Liver (tissue), 9 donors: Measurements from ENCODE around the gene ING5. TPM values are rescaled to one million over a fixed set of nuclear protein-coding genes. Genes with fewer than 3 reads are reported as not detected.

Experiments
- DNase-seq: peaks from one replicate; pipeline ENCODE4 v3.0.0-alpha.2; 2017; ENCODE audit warnings: low spot score
- H3K27ac ChIP-seq, 2 donors: one replicate each; pipeline ENCODE4 v1.7.0; 2013; ENCODE audit warnings: inconsistent platforms in 2 of 2, low read length in 2 of 2, control low read depth in 1 of 2, low read depth in 1 of 2, mild to moderate bottlenecking in 1 of 2
- H3K27me3 ChIP-seq, 4 donors: one replicate each; pipeline versions ENCODE4 v1.6.1 to v1.7.0; 2013; ENCODE audit warnings: low read length in 3 of 4, inconsistent platforms in 1 of 4, mild to moderate bottlenecking in 1 of 4, moderate library complexity in 1 of 4; ENCODE audit not compliant: control insufficient read depth in 4 of 4, insufficient read depth in 4 of 4
- H3K36me3 ChIP-seq, 4 donors: one replicate each; pipeline versions ENCODE4 v1.6.1 to v1.7.0; 2013; ENCODE audit warnings: low read length in 3 of 4, mild to moderate bottlenecking in 3 of 4, low read depth in 1 of 4, moderate library complexity in 1 of 4; ENCODE audit not compliant: control insufficient read depth in 4 of 4, insufficient read depth in 3 of 4
- H3K4me1 ChIP-seq, 4 donors: one replicate each; pipeline versions ENCODE4 v1.6.1 to v1.7.0; 2013; ENCODE audit warnings: low read length in 3 of 4, mild to moderate bottlenecking in 3 of 4, moderate library complexity in 1 of 4; ENCODE audit not compliant: control insufficient read depth in 4 of 4, insufficient read depth in 4 of 4
- H3K4me3 ChIP-seq, 3 donors: one replicate each; pipeline versions ENCODE4 v1.6.1 to v1.7.0; 2013; ENCODE audit warnings: low read length in 3 of 3, control low read depth in 1 of 3, low read depth in 1 of 3, mild to moderate bottlenecking in 1 of 3
- H3K9ac ChIP-seq, 2 donors: one replicate each; pipeline ENCODE4 v1.7.0; 2013; ENCODE audit warnings: low read length in 2 of 2, mild to moderate bottlenecking in 2 of 2, moderate library complexity in 2 of 2, control low read depth in 1 of 2, low read depth in 1 of 2
- H3K9me3 ChIP-seq, 4 donors: one replicate each; pipeline versions ENCODE4 v1.6.1 to v1.7.0; 2013; ENCODE audit warnings: low read length in 3 of 4; ENCODE audit not compliant: control insufficient read depth in 4 of 4
- CTCF ChIP-seq: fragments of 150-350 bp; IDR thresholded peaks from 2 replicates; pipeline ENCODE4 v1.5.1; 2017; ENCODE audit warnings: improper control_type of control experiment, low read depth, low read length; ENCODE audit not compliant: missing input control
- EGR1 ChIP-seq, 2 donors: IDR thresholded peaks; 2 replicates each; pipeline ENCODE4 v1.6.1; 2016 to 2018; ENCODE audit warnings: antibody characterized with exemption in 2 of 2, low read depth in 2 of 2
- FOXA1 ChIP-seq: IDR thresholded peaks from 2 replicates; pipeline ENCODE4 v1.6.1; 2016; ENCODE audit warnings: antibody characterized with exemption
- FOXA2 ChIP-seq: IDR thresholded peaks from 2 replicates; pipeline ENCODE4 v1.6.1; 2016; ENCODE audit warnings: antibody characterized with exemption
- GABPA ChIP-seq, 2 donors: IDR thresholded peaks in 1 of 2; conservative IDR thresholded peaks in 1 of 2; 2 replicates each; pipeline ENCODE4 v1.6.1; 2016; ENCODE audit warnings: antibody characterized with exemption in 2 of 2, mild to moderate bottlenecking in 1 of 2, moderate library complexity in 1 of 2
- HNF4A ChIP-seq, 2 donors: conservative IDR thresholded peaks; 2 replicates each; pipeline ENCODE4 v1.6.1; 2016; ENCODE audit warnings: antibody characterized with exemption in 2 of 2, mild to moderate bottlenecking in 2 of 2
- HNF4G ChIP-seq: IDR thresholded peaks from 2 replicates; pipeline ENCODE4 v1.6.1; 2016; ENCODE audit warnings: antibody characterized with exemption
- JUND ChIP-seq, 2 donors: IDR thresholded peaks; 2 replicates each; pipeline ENCODE4 v1.6.1; 2016; ENCODE audit warnings: antibody characterized with exemption in 2 of 2
- MAX ChIP-seq: IDR thresholded peaks from 2 replicates; pipeline ENCODE4 v1.6.1; 2016; ENCODE audit warnings: antibody characterized with exemption
- NR2F2 ChIP-seq: IDR thresholded peaks from 2 replicates; pipeline ENCODE4 v1.6.1; 2016; ENCODE audit warnings: antibody characterized with exemption
- RAD21 ChIP-seq, 2 donors: IDR thresholded peaks; 2 replicates each; pipeline ENCODE4 v1.6.1; 2016; ENCODE audit warnings: antibody characterized with exemption in 2 of 2, mild to moderate bottlenecking in 2 of 2
- REST ChIP-seq: IDR thresholded peaks from 2 replicates; pipeline ENCODE4 v1.6.1; 2016; ENCODE audit warnings: antibody characterized with exemption, mild to moderate bottlenecking
- RXRA ChIP-seq, 2 donors: IDR thresholded peaks; 2 replicates each; pipeline ENCODE4 v1.6.1; 2017 to 2018; ENCODE audit warnings: antibody characterized with exemption in 2 of 2, mild to moderate bottlenecking in 1 of 2
- SP1 ChIP-seq: IDR thresholded peaks from 2 replicates; pipeline ENCODE4 v1.6.1; 2018; ENCODE audit warnings: antibody characterized with exemption, mild to moderate bottlenecking
- TAF1 ChIP-seq: conservative IDR thresholded peaks from 2 replicates; pipeline ENCODE4 v1.6.1; 2016; ENCODE audit warnings: antibody characterized with exemption, mild to moderate bottlenecking
- YY1 ChIP-seq: IDR thresholded peaks from 2 replicates; pipeline ENCODE4 v1.6.1; 2016; ENCODE audit warnings: antibody characterized with exemption, mild to moderate bottlenecking
- ZBTB33 ChIP-seq: IDR thresholded peaks from 2 replicates; pipeline ENCODE4 v1.6.1; 2016; ENCODE audit warnings: antibody characterized with exemption
- whole genome bisulfite sequencing: extraction: QIAGEN DNeasy Blood & Tissue Kit; methylation state at CpG from one replicate; pipeline ENCODE4 v1.1.7; 2013; 5-methylcytosine and 5-hydroxymethylcytosine counted together
- polyA plus RNA-seq, 2 donors: library from polyadenylated mRNA; stranded (reverse) in 1 of 2; unstranded in 1 of 2; fragments of 200-250 nt in 1 of 2; fragments of >200 nt in 1 of 2; fragmentation: Nextera tagmentation in 1 of 2; extraction: Ambion mirVana in 1 of 2; gene quantifications; one replicate each; pipeline versions ENCODE4 v1.2.1 to v1.2.3, GENCODE V29; 2013 to 2015
- total RNA-seq, 2 donors: library from RNA; depleted of rRNA; stranded (reverse); fragments of >200 nt; gene quantifications; one replicate each; pipeline ENCODE4 v1.2.3, GENCODE V29; 2014
- TF ChIP-seq, protein P1 (sequence below): IDR thresholded peaks from 2 replicates; pipeline ENCODE4 v1.6.1; 2016; ENCODE audit warnings: antibody characterized with exemption
- donor health status: healthy.
- donor health status: healthy.
- donor health status: healthy.
- donor health status: healthy.
- donor health status: healthy.

Gene ING5
- total and polyA plus RNA-seq, 4 donors, result 7.2 to 24.2 (median 13.9) TPM

GRCh38 chr2:241760301-241760771, 58.5 kb downstream of the ING5 start:
- peaks cover 6 to 28% (median 14%) of the 10 kb centered on the region in 4 donors for H3K36me3 ChIP-seq
- WGBS, result 95% methylated on average over 17 of the region's 17 CpGs
- peaks cover 0 to 4% (median 2%) of the 10 kb centered on the region in 4 donors for H3K4me1 ChIP-seq
- H3K27ac ChIP-seq, result no peak overlapping the region
- H3K4me3 ChIP-seq, result no peak overlapping the region
- DNase-seq, result no peak
- TF ChIP-seq JUND (IDR thresholded peaks at IDR 0.05) (no peak), RAD21 (IDR thresholded peaks at IDR 0.05) (no peak), FOXA1 (no peak), CTCF (no peak)
- no peak overlapping the region for H3K9ac ChIP-seq
- H3K9me3 ChIP-seq, result no peaks in the 10 kb centered on the region
- no peaks in the 10 kb centered on the region for H3K27me3 ChIP-seq

GRCh38 chr2:241762321-241762932, 60.6 kb downstream of the ING5 start:
- no peak for DNase-seq
- Histone ChIP-seq H3K4me1 (peaks cover 0 to 4% (median 2%) of the 10 kb centered on the region in 4 donors), H3K36me3 (peaks cover 2 to 16% (median 5%) of the 10 kb centered on the region in 4 donors), H3K27me3 (no peaks in the 10 kb centered on the region), H3K9ac (no peak overlapping the region), H3K4me3 (no peak overlapping the region), H3K9me3 (no peaks in the 10 kb centered on the region), H3K27ac (no peak overlapping the region)
- TF ChIP-seq RAD21 (IDR thresholded peaks at IDR 0.05) (no peak), HNF4A (conservative IDR thresholded peaks at IDR 0.05) (no peak), REST (no peak), YY1 (no peak), ZBTB33 (no peak), TAF1 (no peak), JUND (IDR thresholded peaks at IDR 0.05) (no peak), HNF4G (no peak), MAX (no peak), GABPA (IDR thresholded peaks at IDR 0.05 in 1 of 2, conservative IDR thresholded peaks at IDR 0.05 in 1 of 2) (no peak), SP1 (no peak), RXRA (IDR thresholded peaks at IDR 0.05) (no peak), EGR1 (IDR thresholded peaks at IDR 0.05; ENCODE audit: low read depth in 2 of 2) (no peak), FOXA1 (no peak), FOXA2 (no peak), CTCF (no peak), NR2F2 (no peak)
- TF ChIP-seq, protein P1, sequence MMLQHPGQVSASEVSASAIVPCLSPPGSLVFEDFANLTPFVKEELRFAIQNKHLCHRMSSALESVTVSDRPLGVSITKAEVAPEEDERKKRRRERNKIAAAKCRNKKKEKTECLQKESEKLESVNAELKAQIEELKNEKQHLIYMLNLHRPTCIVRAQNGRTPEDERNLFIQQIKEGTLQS, result no peak
- 64% methylated on average over 18 of the region's 18 CpGs for WGBS
